Rectal smooth muscle tissue (tissue), 1 donor: ENCODE measurements around the gene ADCYAP1R1.

Experiments
- H3K27ac ChIP-seq: one replicate; pipeline ENCODE4 v1.7.0; 2013; ENCODE audit warnings: low read depth, low read length, inconsistent platforms
- H3K27me3 ChIP-seq: one replicate; pipeline ENCODE4 v1.7.0; 2013; ENCODE audit warnings: low read length; ENCODE audit not compliant: control insufficient read depth, insufficient read depth
- H3K36me3 ChIP-seq: one replicate; pipeline ENCODE4 v1.7.0; 2013; ENCODE audit warnings: low read length; ENCODE audit not compliant: control insufficient read depth, insufficient read depth
- H3K4me1 ChIP-seq: one replicate; pipeline ENCODE4 v1.7.0; 2013; ENCODE audit warnings: low read length; ENCODE audit not compliant: control insufficient read depth, insufficient read depth
- H3K4me3 ChIP-seq: one replicate; pipeline ENCODE4 v1.7.0; 2013; ENCODE audit warnings: low read length
- H3K9ac ChIP-seq: one replicate; pipeline ENCODE4 v1.7.0; 2013; ENCODE audit warnings: low read length

Gene ADCYAP1R1

DNA sequence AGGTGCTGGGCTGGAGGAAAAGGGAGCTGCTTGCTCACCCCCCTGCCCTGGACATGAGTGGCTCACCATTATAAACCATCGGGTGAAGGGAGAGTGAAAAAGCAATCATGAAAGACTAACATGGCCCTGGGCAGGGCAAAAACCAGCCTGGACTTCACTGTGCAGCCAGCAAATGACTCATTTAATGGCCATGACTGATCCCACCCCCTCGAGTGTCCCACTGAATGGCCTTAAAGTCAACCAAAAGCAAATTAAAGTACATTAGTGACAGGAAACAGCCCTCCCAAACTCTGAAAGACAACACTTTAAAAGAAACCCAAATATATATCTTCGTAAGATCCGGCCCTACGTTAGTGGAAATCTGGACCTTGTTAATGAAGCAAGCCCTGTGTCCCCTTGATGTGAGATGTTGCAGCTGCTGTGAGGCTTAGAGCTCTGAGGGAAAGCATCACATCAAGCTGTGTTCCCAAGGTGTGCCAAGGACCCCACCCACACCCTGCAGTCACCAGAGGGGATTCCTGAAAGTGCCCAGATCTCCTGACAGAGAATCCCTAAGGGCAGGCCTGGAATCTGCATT, 31.2 kb downstream of the ADCYAP1R1 start:
- no peaks in the 10 kb centered on the region for H3K4me1 ChIP-seq
- H3K4me3 ChIP-seq = no peak overlapping the region
- H3K36me3 ChIP-seq = no peaks in the 10 kb centered on the region
- H3K27me3 ChIP-seq = no peaks in the 10 kb centered on the region
- H3K27ac ChIP-seq = peak overlapping the region; percentile 30
- no peak overlapping the region for H3K9ac ChIP-seq

DNA sequence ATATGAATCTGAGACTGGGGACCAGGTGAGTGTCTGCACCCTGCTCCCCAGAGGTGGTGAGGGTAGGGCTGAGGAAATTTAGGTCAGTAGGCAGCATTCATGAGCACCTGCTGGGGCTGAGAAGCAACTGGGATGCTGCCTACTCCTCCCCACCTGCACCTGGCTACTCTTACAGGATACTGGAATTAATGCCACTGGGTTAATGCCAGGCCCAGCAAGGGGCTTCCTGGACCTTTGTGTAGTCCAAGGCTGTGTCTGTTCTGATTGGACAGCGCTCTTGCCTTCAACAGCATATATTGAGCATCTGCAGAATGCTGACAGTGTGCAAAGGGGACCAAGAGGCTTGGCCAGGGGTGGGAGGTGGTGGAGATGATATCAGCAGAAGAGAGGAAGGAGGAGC, 32.1 kb downstream of the ADCYAP1R1 start:
- H3K36me3 ChIP-seq = no peaks in the 10 kb centered on the region

DNA sequence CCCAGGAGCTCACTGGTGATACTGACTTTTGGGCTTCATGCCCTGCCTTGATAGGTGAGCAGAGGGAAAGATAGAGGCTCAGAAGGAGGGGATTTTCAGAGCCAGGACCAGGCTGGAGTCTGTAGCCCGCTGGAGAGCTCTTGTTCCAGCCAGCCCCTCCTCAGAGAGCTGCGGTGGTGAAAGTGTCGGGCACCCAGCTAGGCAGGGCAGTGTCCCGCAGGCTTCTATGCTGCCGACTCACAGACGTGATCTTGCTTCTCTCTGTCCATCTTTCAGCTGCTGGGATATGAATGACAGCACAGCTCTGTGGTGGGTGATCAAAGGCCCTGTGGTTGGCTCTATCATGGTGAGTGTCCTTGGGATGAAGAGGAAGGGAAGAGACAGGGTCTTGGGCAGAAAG, 35.2 kb downstream of the ADCYAP1R1 start:
- no peak overlapping the region for H3K27ac ChIP-seq
- H3K36me3 ChIP-seq = no peaks in the 10 kb centered on the region
- no peaks in the 10 kb centered on the region for H3K4me1 ChIP-seq
- H3K4me3 ChIP-seq = no peak overlapping the region
- H3K9ac ChIP-seq = no peak overlapping the region
- H3K27me3 ChIP-seq = no peaks in the 10 kb centered on the region

More for the DNA sequence above, 32.1 kb downstream of the ADCYAP1R1 start:
- no peak overlapping the region for H3K4me3 ChIP-seq
- no peaks in the 10 kb centered on the region for H3K27me3 ChIP-seq
- H3K9ac ChIP-seq = no peak overlapping the region
- no peaks in the 10 kb centered on the region for H3K4me1 ChIP-seq
- H3K27ac ChIP-seq = no peak overlapping the region

DNA sequence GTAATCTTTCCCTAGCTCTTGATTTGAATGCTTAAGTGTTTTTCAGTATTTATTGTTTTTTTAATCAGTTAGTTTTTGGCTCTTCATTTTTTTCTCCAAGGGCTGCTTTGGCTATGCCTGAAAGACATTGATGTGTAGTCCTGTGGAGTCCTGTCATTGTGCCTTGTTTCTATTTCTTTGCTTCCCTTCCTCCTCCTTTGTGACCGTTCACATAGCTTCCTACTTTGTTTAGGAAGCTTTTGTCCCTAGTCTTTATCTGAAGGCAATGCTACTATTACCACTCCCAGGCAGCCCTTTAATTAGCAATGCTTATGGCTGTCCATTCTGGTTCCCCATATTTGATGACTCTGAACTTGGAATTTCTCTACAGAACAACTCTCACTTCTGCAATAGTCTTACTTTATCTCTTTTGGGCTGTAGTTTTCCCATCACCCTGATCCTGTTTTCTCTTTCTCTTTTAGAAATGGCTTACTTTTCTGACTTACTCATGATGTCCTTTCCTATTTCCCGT, 39.9 kb downstream of the ADCYAP1R1 start:
- no peaks in the 10 kb centered on the region for H3K36me3 ChIP-seq
- no peak overlapping the region for H3K27ac ChIP-seq
- H3K4me3 ChIP-seq = no peak overlapping the region
- H3K4me1 ChIP-seq = no peaks in the 10 kb centered on the region
- no peak overlapping the region for H3K9ac ChIP-seq
- H3K27me3 ChIP-seq = no peaks in the 10 kb centered on the region

DNA sequence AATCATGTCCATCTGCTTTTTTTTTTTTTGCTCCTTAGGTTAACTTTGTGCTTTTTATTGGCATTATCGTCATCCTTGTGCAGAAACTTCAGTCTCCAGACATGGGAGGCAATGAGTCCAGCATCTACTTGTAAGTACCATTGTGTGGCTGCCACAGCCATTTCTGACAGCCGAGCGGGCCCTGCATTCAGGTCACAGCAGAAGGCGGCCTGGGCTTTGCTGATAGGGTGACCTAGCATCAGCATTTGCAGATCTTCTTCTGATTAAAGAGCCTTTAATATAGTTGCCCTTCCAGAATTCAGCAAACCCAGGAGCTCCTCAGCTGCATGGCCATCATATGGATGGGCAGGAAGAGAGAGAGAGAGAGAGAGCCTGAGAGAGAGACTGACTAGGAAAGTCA, 40.5 kb downstream of the ADCYAP1R1 start:
- no peaks in the 10 kb centered on the region for H3K4me1 ChIP-seq
- no peak overlapping the region for H3K4me3 ChIP-seq
- no peak overlapping the region for H3K27ac ChIP-seq
- H3K36me3 ChIP-seq = no peaks in the 10 kb centered on the region
- H3K9ac ChIP-seq = no peak overlapping the region
- H3K27me3 ChIP-seq = no peaks in the 10 kb centered on the region

DNA sequence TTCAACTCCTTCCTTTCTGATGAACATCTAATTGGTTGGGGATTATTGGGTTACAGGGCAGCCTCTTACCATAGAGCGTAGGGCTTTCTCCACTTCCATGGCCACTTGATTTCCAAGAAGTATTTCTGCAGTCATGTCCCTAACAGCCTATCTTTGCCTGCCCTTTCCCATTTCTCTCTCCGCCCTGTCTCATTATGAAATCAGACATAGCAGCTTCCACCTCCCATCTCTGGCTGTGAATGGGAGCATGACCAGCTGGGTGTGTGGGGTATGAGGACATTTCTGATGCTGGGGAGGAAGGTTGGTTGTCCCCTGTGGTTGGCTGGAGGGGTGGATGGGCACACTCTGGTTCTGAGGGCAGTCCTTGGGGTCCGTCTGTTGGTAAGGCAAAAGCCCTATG, 41.2 kb downstream of the ADCYAP1R1 start:
- H3K36me3 ChIP-seq = no peaks in the 10 kb centered on the region
- H3K4me1 ChIP-seq = no peaks in the 10 kb centered on the region
- no peaks in the 10 kb centered on the region for H3K27me3 ChIP-seq
- no peak overlapping the region for H3K27ac ChIP-seq
- H3K9ac ChIP-seq = no peak overlapping the region
- H3K4me3 ChIP-seq = no peak overlapping the region

DNA sequence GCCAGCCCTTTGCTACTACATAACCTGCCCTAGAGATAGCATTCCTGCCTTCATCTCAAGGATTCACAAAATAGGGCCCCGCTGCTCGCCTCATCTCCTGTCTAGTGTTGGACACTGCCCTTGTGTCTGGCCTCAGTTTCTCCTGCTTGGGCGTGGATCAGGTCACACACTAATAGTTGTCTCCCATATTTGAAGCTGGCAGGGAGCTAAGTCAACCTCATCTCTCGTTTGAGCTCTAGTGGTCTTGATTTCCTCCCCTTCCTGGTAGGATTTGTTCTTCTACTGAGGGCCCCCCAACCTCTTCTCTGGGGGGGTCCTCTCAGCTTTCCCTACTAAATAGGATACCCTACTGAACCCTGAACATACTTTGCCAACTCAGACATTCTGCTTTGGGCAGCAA, 42.2 kb downstream of the ADCYAP1R1 start:
- H3K27me3 ChIP-seq = no peaks in the 10 kb centered on the region
- H3K27ac ChIP-seq = no peak overlapping the region
- no peak overlapping the region for H3K4me3 ChIP-seq
- H3K4me1 ChIP-seq = no peaks in the 10 kb centered on the region
- no peaks in the 10 kb centered on the region for H3K36me3 ChIP-seq
- H3K9ac ChIP-seq = no peak overlapping the region

DNA sequence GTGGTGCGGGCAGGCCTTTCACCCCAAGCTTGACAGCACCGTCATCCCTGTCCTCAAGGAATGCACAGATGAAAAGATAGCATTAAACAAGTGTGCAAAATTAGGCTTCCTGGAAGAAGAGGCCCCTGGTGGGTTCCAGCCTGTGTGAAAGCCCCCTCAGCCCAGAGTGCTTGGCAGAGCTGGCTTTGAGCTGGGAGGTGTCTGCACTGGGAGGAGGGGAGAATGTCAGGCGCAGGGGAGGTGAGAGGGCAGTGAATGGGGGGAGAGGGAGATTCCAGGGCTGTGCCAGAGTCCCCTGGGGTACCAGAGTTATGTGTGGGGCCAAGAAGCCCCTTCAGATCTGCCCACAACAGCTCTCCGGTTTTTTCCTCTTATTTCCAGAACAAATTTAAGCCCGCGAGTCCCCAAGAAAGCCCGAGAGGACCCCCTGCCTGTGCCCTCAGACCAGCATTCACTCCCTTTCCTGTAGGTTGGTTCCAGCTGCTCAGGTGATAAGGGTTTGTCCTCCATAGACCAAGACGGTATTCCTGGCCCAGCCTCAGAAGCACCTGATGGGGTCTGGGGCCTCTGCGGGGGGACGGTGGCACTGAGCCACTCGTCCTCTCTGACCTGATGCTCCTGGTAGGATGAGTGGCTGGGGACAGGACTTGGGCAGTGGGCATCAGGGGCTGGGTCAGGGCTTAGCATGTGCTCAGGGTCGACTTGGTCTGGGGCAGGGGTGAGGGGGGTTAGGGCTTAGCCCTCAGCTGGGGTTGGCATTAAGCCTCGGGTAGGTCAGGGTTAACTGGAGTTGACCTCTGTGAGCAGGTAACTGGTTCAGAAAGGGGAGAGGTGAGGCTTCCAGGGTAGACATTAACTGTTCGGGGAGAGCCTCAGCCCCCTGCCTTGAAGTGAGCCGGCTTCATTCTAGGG, 43.4 kb downstream of the ADCYAP1R1 start:
- H3K27ac ChIP-seq = no peak overlapping the region
- no peaks in the 10 kb centered on the region for H3K27me3 ChIP-seq
- no peak overlapping the region for H3K9ac ChIP-seq
- no peaks in the 10 kb centered on the region for H3K4me1 ChIP-seq
- no peak overlapping the region for H3K4me3 ChIP-seq
- no peaks in the 10 kb centered on the region for H3K36me3 ChIP-seq

DNA sequence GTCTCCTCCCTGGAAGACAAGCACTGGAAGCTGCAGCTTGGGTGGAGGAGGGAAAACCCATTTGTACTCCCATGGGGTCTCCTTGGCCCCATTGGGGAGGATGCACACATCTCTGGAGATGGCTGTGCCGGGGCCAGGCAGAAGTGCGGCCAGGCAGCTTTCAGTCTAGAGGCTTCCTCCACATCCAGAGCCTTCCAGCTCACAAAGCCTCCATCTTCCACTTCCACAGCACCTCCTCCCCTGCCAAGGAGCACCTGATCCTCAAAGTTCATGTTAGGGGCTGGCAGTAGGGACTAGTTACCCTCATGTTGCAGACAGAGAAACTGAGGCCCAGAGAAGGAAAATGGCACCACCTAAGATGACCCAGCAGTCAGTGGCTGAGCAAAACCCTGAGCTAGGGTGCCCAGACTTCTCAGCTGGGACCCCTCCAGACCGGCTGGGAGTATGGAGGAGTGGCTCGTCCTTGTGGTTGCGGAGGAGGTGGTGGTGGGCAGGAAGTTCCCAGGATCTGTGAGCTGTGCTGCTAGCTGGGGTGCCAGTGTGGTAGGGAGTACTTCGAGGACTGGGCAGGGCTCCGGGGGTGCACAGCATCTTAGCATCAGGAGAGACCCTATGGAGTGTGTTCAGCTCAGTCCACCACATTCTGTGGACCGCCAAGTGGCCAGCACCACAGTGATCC, 44.2 kb downstream of the ADCYAP1R1 start:
- no peak overlapping the region for H3K9ac ChIP-seq
- no peaks in the 10 kb centered on the region for H3K27me3 ChIP-seq
- H3K4me1 ChIP-seq = no peaks in the 10 kb centered on the region
- H3K4me3 ChIP-seq = no peak overlapping the region
- no peak overlapping the region for H3K27ac ChIP-seq
- no peaks in the 10 kb centered on the region for H3K36me3 ChIP-seq

DNA sequence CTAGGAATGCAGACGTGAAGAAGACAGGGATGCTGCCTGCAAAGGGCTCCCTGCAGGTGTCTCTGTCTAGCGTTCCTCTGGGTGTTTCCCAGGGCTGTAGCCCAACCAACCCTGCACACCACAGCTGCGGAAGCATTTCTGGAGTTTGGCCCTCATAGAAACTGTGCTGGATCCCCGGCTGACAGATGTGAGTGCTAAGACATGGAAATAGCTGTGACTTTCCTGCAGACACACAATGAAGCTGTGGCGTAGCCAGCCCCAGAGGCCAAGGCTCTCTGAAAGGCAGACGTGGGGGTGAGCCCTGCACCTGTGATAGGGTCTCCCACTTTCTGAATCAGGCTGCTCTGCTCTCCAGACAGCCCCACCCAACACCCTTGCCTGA, 44.8 kb downstream of the ADCYAP1R1 start:
- Histone ChIP-seq H3K4me1 (no peaks in the 10 kb centered on the region), H3K27me3 (no peaks in the 10 kb centered on the region), H3K27ac (no peak overlapping the region), H3K36me3 (no peaks in the 10 kb centered on the region), H3K9ac (no peak overlapping the region), H3K4me3 (no peak overlapping the region)

DNA sequence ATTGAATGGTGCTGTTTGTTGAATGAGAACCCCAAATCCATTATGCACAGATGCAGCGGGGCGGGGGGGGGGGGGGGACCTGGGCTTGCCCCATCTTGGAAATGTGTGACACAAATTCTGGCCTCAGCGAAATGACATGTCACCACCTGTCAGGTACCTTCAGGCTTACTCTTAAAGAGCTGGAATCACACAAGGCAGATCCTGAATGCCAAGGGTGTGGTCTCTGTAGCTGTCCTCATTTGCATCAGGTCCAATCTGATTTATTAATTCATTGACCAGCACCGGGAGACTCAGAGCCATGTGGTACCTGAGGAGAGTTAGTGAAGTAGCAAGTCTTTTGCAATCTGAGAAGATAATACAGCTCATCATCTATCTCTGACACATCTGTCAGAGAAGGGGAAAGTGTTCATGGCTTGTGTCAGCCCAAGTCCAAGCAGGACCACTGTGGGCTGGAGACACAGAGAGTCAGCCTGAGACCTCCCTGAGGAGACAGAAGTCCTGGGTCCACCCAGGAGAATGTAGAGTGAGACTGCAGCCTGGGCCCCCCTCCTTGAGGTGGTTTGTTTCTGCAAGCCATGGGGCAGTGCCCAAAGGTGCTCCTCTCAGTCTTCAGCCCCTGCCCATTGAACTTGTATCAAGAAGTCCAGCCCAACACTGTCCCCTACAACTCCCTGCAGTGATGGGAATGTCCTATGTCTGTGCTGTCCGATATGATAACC, 46.7 kb downstream of the ADCYAP1R1 start:
- H3K9ac ChIP-seq = no peak overlapping the region
- no peaks in the 10 kb centered on the region for H3K36me3 ChIP-seq
- no peaks in the 10 kb centered on the region for H3K4me1 ChIP-seq
- H3K27ac ChIP-seq = no peak overlapping the region
- H3K4me3 ChIP-seq = no peak overlapping the region
- H3K27me3 ChIP-seq = no peaks in the 10 kb centered on the region
